GM12874 (cell line): ENCODE data around the gene MMP13.

Source experiments
- TF ChIP-seq, protein P1 (sequence below): IDR thresholded peaks from 2 replicates; pipeline ENCODE4 v1.5.1; 2011; ENCODE audit warnings: low read depth, mild to moderate bottlenecking, control low read depth, low read length, moderate library complexity; ENCODE audit not compliant: insufficient read depth

Gene MMP13

DNA sequence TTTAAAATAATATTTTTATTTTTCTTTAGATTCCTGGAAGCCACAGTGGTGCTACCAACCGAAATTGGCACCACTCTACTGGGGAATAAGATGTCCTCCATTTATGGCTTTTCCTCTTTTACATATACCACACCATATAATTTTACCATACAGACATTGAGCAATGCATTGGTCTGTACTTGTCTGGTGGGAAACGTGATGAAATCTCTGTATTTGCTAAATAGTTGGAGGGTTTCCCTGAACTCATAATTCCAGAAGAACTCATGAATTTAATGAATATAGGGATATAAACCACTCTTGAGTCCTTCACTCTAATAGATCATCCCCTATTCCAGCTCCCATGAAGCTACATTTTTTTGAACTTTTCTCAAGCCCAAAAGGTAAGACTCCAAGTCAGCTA, 28.0 kb upstream of the MMP13 start:
- TF ChIP-seq, protein P1, sequence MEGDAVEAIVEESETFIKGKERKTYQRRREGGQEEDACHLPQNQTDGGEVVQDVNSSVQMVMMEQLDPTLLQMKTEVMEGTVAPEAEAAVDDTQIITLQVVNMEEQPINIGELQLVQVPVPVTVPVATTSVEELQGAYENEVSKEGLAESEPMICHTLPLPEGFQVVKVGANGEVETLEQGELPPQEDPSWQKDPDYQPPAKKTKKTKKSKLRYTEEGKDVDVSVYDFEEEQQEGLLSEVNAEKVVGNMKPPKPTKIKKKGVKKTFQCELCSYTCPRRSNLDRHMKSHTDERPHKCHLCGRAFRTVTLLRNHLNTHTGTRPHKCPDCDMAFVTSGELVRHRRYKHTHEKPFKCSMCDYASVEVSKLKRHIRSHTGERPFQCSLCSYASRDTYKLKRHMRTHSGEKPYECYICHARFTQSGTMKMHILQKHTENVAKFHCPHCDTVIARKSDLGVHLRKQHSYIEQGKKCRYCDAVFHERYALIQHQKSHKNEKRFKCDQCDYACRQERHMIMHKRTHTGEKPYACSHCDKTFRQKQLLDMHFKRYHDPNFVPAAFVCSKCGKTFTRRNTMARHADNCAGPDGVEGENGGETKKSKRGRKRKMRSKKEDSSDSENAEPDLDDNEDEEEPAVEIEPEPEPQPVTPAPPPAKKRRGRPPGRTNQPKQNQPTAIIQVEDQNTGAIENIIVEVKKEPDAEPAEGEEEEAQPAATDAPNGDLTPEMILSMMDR, result no peak

DNA sequence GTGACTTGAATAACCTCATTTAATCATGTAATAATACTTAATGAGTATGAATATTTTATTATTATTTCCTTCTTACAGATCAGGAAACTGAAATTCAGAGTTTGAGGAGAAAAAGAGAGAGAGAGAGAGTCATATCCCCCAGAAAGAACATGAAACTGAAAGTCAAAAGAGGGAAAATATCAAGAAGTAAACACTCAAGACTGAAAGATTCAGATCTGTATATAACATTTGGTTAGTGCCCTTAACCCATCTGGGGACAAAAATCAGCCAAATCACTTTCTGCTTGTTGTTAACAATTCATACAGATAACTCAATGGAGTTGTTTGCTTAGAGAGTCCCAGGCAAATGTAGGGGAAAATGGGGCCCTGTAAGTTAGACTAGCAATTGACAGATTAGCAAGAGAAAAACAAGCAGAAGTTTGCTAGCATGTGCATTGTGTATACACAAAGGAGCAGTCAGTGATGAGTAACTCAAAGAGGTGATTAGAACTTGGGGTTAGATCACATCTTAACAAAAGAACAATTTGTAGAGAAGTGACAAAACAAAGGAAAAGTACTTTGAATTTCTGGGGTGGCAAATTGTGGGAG, 25.9 kb upstream of the MMP13 start:
- TF ChIP-seq, protein P1, result no peak

DNA sequence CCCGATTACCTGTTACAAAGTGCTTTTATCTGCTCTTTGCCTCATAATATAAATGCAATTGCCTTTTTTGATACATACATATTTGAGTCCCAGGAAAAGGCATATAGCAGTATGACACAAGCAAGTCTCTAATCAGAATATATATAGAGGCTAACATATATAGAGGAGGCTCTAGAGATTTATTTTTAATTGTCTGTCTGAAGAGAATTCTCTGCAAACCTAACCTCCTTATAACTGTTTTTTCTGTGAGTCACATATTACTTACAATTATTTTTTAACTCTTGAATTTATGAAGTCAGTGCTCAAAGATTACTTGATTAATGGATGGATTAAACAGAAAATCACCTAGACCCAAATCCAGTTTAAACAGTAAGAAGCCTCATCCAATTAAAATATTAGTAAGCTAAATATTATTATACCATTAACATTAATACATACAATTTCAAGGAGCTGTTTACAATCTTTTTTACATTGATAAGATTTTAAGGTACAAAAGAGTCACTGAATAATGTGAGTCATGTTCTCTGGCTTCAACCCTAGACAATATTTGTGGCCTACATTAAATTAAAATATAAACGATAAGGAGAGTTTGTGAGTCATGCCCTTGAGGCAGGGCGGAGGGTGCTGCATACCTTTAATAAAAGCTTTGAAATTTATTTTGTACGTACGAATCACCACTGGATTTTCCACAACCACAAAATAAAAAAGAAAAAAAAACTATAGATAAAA, 19.2 kb upstream of the MMP13 start:
- TF ChIP-seq, protein P1, result no peak

DNA sequence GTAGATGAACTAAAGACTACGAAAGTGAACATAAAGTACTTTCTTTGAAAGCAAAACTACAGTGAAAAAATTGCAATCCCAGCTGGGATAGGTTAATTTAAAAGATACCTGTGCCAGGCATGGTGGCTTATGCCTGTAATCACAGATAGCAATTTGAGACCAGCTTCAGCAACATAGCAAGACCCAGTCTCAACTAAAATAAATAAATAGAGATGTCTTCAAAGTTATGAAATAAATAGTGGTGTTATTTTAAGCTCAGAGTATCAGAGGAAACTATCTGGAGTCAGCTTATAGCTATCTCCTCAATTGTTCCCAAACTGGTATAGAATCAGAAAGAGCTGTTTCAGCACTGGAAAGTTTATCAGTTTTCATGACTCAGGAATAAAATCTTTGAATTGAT, 17.3 kb upstream of the MMP13 start:
- TF ChIP-seq, protein P1, result no peak

DNA sequence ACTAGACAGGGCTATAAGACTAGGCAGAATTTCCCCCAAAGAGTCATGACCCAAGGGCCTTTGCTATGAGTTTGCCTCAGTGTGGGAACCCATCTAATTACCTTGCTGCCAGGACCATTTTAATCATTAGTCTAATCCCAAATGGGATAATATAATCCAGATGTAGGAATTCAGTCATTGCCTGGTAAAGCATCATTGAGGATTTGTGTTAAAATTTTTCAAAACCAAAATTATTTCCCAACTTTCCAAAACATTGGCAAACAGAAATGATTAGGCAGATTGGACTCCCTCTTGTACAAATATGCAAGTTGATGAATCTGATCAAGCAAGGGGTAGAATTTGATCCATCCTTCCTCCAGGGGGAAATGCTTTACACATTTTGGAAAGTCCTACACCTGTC, 16.2 kb upstream of the MMP13 start:
- TF ChIP-seq, protein P1, result no peak

DNA sequence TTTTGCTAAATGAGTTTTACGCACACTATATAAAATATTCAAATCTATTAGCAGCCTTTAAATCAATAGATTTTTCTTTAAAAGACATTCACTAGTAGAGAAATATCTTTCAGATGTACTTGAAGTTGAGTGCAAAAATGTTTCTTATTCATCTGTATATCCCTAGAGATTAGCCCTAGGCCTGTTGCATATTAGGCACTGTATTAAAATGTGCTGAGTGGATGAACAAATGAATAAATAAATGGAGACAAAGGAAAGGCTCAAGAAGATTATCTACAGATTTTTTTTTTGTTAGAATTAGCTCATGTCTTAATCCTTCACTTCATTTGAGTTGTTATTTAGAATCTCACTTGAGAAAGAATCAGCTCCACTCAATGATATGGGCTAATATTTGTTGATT, 12.0 kb upstream of the MMP13 start:
- TF ChIP-seq, protein P1, result no peak

DNA sequence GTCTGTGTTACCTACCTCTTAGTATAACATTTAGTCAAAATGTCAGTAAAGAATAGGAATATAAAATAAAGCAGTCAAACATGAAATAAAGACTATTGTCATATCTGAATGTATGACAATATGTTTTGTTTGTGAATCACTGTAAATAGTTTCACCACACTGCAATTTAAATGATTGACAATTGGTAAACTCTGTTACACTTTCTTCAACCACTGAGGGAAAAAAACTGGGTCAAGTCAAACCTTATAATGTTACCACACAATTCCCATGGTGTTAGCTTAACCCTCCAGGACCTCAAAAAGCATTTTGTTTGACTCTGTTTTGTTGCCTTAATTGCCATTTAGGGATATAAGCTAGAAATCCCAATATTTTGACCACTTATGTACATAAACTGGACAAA, 10.5 kb upstream of the MMP13 start:
- TF ChIP-seq, protein P1, result no peak
